Fibroblast of villous mesenchyme (primary cell): Measurements from ENCODE around the gene PTAR1. TPM values are rescaled to one million over a fixed set of nuclear protein-coding genes. Genes with fewer than 3 reads are reported as not detected.

Experiments
- DNase-seq: peaks from one replicate; pipeline ENCODE4 v3.0.0-alpha.2; 2010; ENCODE audit warnings: low read depth
- H3K4me3 ChIP-seq: 2 replicates; pipeline ENCODE4 v1.5.1; 2011; ENCODE audit warnings: low read depth, mild to moderate bottlenecking, low read length
- total RNA-seq: library from RNA; depleted of rRNA; stranded (reverse); fragments of >200 nt; gene quantifications from 2 replicates; pipeline ENCODE4 v1.2.3, GENCODE V29; 2012
- TF ChIP-seq, protein P1 (sequence below): IDR thresholded peaks from 2 replicates; pipeline ENCODE4 v1.5.1; 2012; ENCODE audit warnings: low read depth, mild to moderate bottlenecking, low read length; ENCODE audit not compliant: insufficient read depth

Gene PTAR1
- total RNA-seq, 1 donor: 117 TPM

GRCh38 chr9:69671879-69672595, 87.8 kb downstream of the PTAR1 start, which contains the start of gene APBA1:
Gene APBA1, minus strand, starts transcription at chr9:69672371.
- DNase-seq: peak; percentile 34
- peak within 1 kb of the TSS; percentile 74 for H3K4me3 ChIP-seq
- TF ChIP-seq, protein P1, sequence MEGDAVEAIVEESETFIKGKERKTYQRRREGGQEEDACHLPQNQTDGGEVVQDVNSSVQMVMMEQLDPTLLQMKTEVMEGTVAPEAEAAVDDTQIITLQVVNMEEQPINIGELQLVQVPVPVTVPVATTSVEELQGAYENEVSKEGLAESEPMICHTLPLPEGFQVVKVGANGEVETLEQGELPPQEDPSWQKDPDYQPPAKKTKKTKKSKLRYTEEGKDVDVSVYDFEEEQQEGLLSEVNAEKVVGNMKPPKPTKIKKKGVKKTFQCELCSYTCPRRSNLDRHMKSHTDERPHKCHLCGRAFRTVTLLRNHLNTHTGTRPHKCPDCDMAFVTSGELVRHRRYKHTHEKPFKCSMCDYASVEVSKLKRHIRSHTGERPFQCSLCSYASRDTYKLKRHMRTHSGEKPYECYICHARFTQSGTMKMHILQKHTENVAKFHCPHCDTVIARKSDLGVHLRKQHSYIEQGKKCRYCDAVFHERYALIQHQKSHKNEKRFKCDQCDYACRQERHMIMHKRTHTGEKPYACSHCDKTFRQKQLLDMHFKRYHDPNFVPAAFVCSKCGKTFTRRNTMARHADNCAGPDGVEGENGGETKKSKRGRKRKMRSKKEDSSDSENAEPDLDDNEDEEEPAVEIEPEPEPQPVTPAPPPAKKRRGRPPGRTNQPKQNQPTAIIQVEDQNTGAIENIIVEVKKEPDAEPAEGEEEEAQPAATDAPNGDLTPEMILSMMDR: no peak

- H3K4me3 ChIP-seq: peak overlapping the region; percentile 74
- TF ChIP-seq, protein P1: no peak
- no peak for DNase-seq
Measured at GRCh38 chr9:69671311-69671878, 88.4 kb downstream of the PTAR1 start.

DNA sequence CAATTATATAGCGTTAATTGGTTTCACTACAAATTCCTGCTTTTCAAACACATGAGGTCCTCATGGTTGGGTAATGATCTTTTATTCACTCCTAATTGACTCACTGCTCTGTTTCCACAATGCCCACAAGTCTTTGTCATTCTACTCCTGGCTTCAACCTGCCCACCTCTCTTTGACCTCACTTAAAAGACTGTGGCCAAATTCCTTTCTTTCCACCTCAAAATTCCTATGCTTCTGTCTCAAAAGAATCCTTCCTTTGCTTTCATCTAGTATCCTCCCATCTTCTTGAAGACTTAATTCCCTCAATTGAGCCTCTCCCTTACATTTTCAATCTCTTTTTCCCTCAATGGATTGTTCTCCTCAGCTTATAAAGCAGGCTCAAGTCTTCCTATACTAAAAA, 92.5 kb downstream of the PTAR1 start:
- no peak for DNase-seq
- no peak overlapping the region for H3K4me3 ChIP-seq
- TF ChIP-seq, protein P1: no peak

GRCh38 chr9:69660304-69660703, 99.5 kb downstream of the PTAR1 start:
- DNase-seq: no peak
- H3K4me3 ChIP-seq: no peak overlapping the region
- TF ChIP-seq, protein P1: no peak

Other genes with a start within 250 kb of the PTAR1 start
- gene APBA1, start 87.6 kb downstream of the PTAR1 start, total RNA-seq: 11.2 and 11.6 TPM in 2 replicates
- gene CFAP95, start 60.8 kb upstream of the PTAR1 start, total RNA-seq: not detected in 2 replicates